Testis (tissue), 3 donors: Measurements from ENCODE around the gene LGALS9. TPM values are rescaled to one million over a fixed set of nuclear protein-coding genes. Genes with fewer than 3 reads are reported as not detected.

Experiments
- DNase-seq: peaks from one replicate; pipeline ENCODE4 v3.0.0-alpha.2; 2019
- H3K27ac ChIP-seq, 2 donors: fragments of 200-600 bp; sonication (generic); one replicate each; pipeline ENCODE4 v1.5.1; 2019
- H3K27me3 ChIP-seq: fragments of 200-600 bp; sonication (generic); one replicate; pipeline ENCODE4 v1.5.1; 2019
- H3K36me3 ChIP-seq: fragments of 200-600 bp; sonication (generic); one replicate; pipeline ENCODE4 v1.5.1; 2017; ENCODE audit warnings: low read depth; ENCODE audit errors: missing control alignments
- H3K4me1 ChIP-seq: fragments of 200-600 bp; sonication (generic); one replicate; pipeline ENCODE4 v1.5.1; 2019
- H3K4me3 ChIP-seq, 2 donors: fragments of 200-600 bp; sonication (generic); one replicate each; pipeline ENCODE4 v1.5.1; 2017 to 2019
- H3K9me3 ChIP-seq: fragments of 200-600 bp; sonication (generic); one replicate; pipeline ENCODE4 v1.5.1; 2017
- CTCF ChIP-seq, 3 experiments: fragments of 450-650 bp in 2 of 3; fragments of 200-600 bp in 1 of 3; sonication (generic) in 1 of 3; IDR thresholded peaks; one replicate each; pipeline ENCODE4 v1.5.1; 2016 to 2019; ENCODE audit warnings: antibody characterized with exemption in 3 of 3, mild to moderate bottlenecking in 2 of 3, moderate library complexity in 1 of 3
- POLR2A ChIP-seq: fragments of 450-650 bp; IDR thresholded peaks from one replicate; pipeline ENCODE4 v1.6.1; 2017; ENCODE audit warnings: antibody characterized with exemption, mild to moderate bottlenecking, moderate library complexity
- WGBS, 2 donors: methylation state at CpG; one replicate each; pipeline ENCODE4 v1.1.5; 2018; 5-methylcytosine and 5-hydroxymethylcytosine counted together
- intact Hi-C: fragments of 100-400 bp; cut with DNase I; formaldehyde crosslinking; loops from one replicate; pipeline ENCODE4 v1.15.1; 2023; ENCODE audit warnings: low total_unique reads
- polyA plus RNA-seq: library from polyadenylated mRNA; stranded (reverse); fragments of 350-450 nt; fragmentation: Illumina TruSeq; extraction: RNeasy Lipid Tissue Mini Kit (QIAGEN cat#74804); gene quantifications from one replicate; pipeline ENCODE4 v1.2.3, GENCODE V29; 2014; ENCODE audit warnings: low read depth, low replicate concordance; ENCODE audit not compliant: insufficient read depth
- total RNA-seq, 2 donors: library from RNA; depleted of rRNA; stranded (reverse); fragments of >200 nt; gene quantifications; one replicate each; pipeline ENCODE4 v1.2.3, GENCODE V29; 2016

LGALS9 gene
- total and polyA plus RNA-seq, 3 donors from 2014 or later, result 7.2 to 27.5 (median 7.4) TPM

GRCh38 chr17:27586203-27586721, 44.7 kb upstream of the LGALS9 start:
- H3K27me3 ChIP-seq, result no peaks in the 10 kb centered on the region
- WGBS, 2 donors, result 75 to 84% methylated on average over 6 to 8 of the region's 8 CpGs
- no peak overlapping the region for H3K27ac ChIP-seq
- DNase-seq, result no peak
- TF ChIP-seq POLR2A (no peak), CTCF (IDR thresholded peaks at IDR 0.05) (no peak)
- H3K4me3 ChIP-seq, result no peak overlapping the region
- no peaks in the 10 kb centered on the region for H3K36me3 ChIP-seq
- no peaks in the 10 kb centered on the region for H3K9me3 ChIP-seq
- intact Hi-C loops, result no loop called here
- no peaks in the 10 kb centered on the region for H3K4me1 ChIP-seq

GRCh38 chr17:27588354-27588753, 42.6 kb upstream of the LGALS9 start:
- no peak overlapping the region for H3K27ac ChIP-seq
- 94 to 97% methylated on average over 9 to 15 of the region's 15 CpGs for WGBS, 2 donors
- no peak for TF ChIP-seq CTCF (IDR thresholded peaks at IDR 0.05)
- TF ChIP-seq POLR2A, result no peak
- H3K4me1 ChIP-seq, result no peaks in the 10 kb centered on the region
- no peak overlapping the region for H3K4me3 ChIP-seq
- no peaks in the 10 kb centered on the region for H3K9me3 ChIP-seq
- H3K36me3 ChIP-seq, result no peaks in the 10 kb centered on the region
- no peak for DNase-seq
- intact Hi-C loops, result no loop called here
- no peaks in the 10 kb centered on the region for H3K27me3 ChIP-seq

GRCh38 chr17:27590864-27591263, 40.1 kb upstream of the LGALS9 start:
- H3K4me3 ChIP-seq, result no peak overlapping the region
- H3K9me3 ChIP-seq, result no peaks in the 10 kb centered on the region
- H3K27me3 ChIP-seq, result no peaks in the 10 kb centered on the region
- WGBS, 2 donors, result 91 to 97% methylated on average over 3 of the region's 3 CpGs
- intact Hi-C loops, result loop anchor here (10.0 kb wide), 3 partner anchors 56 to 236 kb away; partner anchors contain the start of gene KSR1
- no peak overlapping the region for H3K27ac ChIP-seq
- no peak for TF ChIP-seq POLR2A
- TF ChIP-seq CTCF (IDR thresholded peaks at IDR 0.05), result no peak
- no peaks in the 10 kb centered on the region for H3K4me1 ChIP-seq
- DNase-seq, result no peak
- H3K36me3 ChIP-seq, result no peaks in the 10 kb centered on the region

DNA sequence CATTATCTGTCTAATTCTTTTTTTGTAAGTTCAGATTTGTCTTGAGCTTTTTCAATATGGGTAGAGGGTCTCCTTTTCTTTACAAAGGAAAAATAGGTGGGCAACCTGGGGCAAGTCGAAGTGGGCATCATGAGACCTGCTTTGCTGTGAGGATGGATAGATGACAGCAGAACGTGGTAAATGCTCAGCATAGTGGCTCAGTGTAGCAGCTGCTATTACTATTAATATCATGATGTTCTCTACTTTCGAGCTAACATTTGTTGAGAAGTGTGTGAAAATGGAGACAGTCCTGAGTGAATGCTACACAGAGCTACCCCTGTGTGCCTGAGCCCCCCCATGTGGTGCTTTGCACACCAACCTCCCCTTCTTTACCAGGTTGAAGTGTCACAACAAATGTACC, 39.0 kb upstream of the LGALS9 start:
- Histone ChIP-seq H3K9me3 (no peaks in the 10 kb centered on the region), H3K36me3 (no peaks in the 10 kb centered on the region), H3K27me3 (no peaks in the 10 kb centered on the region), H3K4me3 (no peak overlapping the region), H3K4me1 (no peaks in the 10 kb centered on the region), H3K27ac (no peak overlapping the region)
- intact Hi-C loops, result loop anchor here (10.0 kb wide), 3 partner anchors 57 to 237 kb away; partner anchors contain the start of gene KSR1
- DNase-seq, result no peak
- TF ChIP-seq CTCF (IDR thresholded peaks at IDR 0.05), result no peak
- no peak for TF ChIP-seq POLR2A
- 88 to 95% methylated on average over 3 of the region's 3 CpGs for WGBS, 2 donors

- Histone ChIP-seq H3K27me3 (no peaks in the 10 kb centered on the region), H3K36me3 (no peaks in the 10 kb centered on the region), H3K27ac (no peak overlapping the region), H3K4me1 (no peaks in the 10 kb centered on the region), H3K4me3 (no peak overlapping the region), H3K9me3 (no peaks in the 10 kb centered on the region)
- DNase-seq, result no peak
- intact Hi-C loops, result loop anchor here (10.0 kb wide), 3 partner anchors 59 to 239 kb away; partner anchors contain the start of gene KSR1
- 93 to 96% methylated on average over 6 to 9 of the region's 9 CpGs for WGBS, 2 donors
- no peak for TF ChIP-seq CTCF (IDR thresholded peaks at IDR 0.05)
- TF ChIP-seq POLR2A, result no peak
Measured at GRCh38 chr17:27593232-27593856, 37.6 kb upstream of the LGALS9 start.
